Smooth muscle cell (in vitro differentiated cells): ENCODE data around the gene LAMB2. TPM values are rescaled to one million over a fixed set of nuclear protein-coding genes. Genes with fewer than 3 reads are reported as not detected.

Experiments
- DNase-seq: peaks from one replicate; lab custom pipeline; 2025; ENCODE audit not compliant: unreplicated experiment; lab: John Stamatoyannopoulos, UW
- H2AFZ ChIP-seq: fragments of 200-600 bp; sonication (generic); 2 replicates; pipeline ENCODE4 v1.6.0; 2016; ENCODE audit warnings: antibody characterized with exemption, low read depth, mild to moderate bottlenecking
- H3F3A ChIP-seq: fragments of 200-600 bp; sonication (generic); 2 replicates; pipeline ENCODE4 v1.6.0; 2017; ENCODE audit warnings: antibody characterized with exemption, low read depth
- H3K27ac ChIP-seq: fragments of 200-600 bp; sonication (generic); 2 replicates; pipeline ENCODE4 v1.5.1; 2016; ENCODE audit warnings: low read depth, mild to moderate bottlenecking
- H3K27me3 ChIP-seq: fragments of 200-600 bp; sonication (generic); 2 replicates; pipeline ENCODE4 v1.6.1; 2016; ENCODE audit warnings: low read depth, mild to moderate bottlenecking
- H3K36me3 ChIP-seq: fragments of 200-600 bp; sonication (generic); 2 replicates; pipeline ENCODE4 v1.5.1; 2016; ENCODE audit warnings: low read depth
- H3K4me1 ChIP-seq: fragments of 200-600 bp; sonication (generic); 2 replicates; pipeline ENCODE4 v1.5.1; 2016; ENCODE audit warnings: low read depth
- H3K4me2 ChIP-seq: fragments of 200-600 bp; sonication (generic); 2 replicates; pipeline ENCODE4 v1.6.0; 2016; ENCODE audit warnings: mild to moderate bottlenecking
- H3K4me3 ChIP-seq: fragments of 200-600 bp; sonication (generic); 2 replicates; pipeline ENCODE4 v1.5.1; 2016; ENCODE audit warnings: mild to moderate bottlenecking
- H3K79me2 ChIP-seq: fragments of 200-600 bp; sonication (generic); 2 replicates; pipeline ENCODE4 v1.6.0; 2016; ENCODE audit warnings: low read depth, mild to moderate bottlenecking
- H3K9ac ChIP-seq: fragments of 200-600 bp; sonication (generic); 2 replicates; pipeline ENCODE4 v1.6.0; 2016; ENCODE audit warnings: low read depth
- H3K9me3 ChIP-seq: fragments of 200-600 bp; sonication (generic); replicated peaks from 2 replicates; pipeline ENCODE4 v1.5.1; 2016; ENCODE audit warnings: low read depth
- H4K20me1 ChIP-seq: fragments of 200-600 bp; sonication (generic); 2 replicates; pipeline ENCODE4 v1.6.0; 2016; ENCODE audit warnings: low read depth
- WGBS: methylation state at CpG from one replicate; pipeline ENCODE4 v1.1.7; 2016; ENCODE audit warnings: low lambda C conversion rate; 5-methylcytosine and 5-hydroxymethylcytosine counted together
- polyA plus RNA-seq: library from polyadenylated mRNA; unstranded; fragments of >200 nt; fragmentation: Nextera tagmentation; extraction: Ambion mirVana; gene quantifications from 2 replicates; pipeline ENCODE4 v1.2.1, GENCODE V29; 2016
- total RNA-seq: library from RNA; depleted of rRNA; stranded (reverse); fragments of >200 nt; gene quantifications from 2 replicates; pipeline ENCODE4 v1.2.3, GENCODE V29; 2014
- TF ChIP-seq, protein P1 (sequence below): fragments of 200-600 bp; sonication (generic); IDR thresholded peaks from 2 replicates; pipeline ENCODE4 v1.5.1; 2017; ENCODE audit warnings: borderline replicate concordance, mild to moderate bottlenecking, antibody characterized with exemption; ENCODE audit not compliant: insufficient read depth, poor library complexity, severe bottlenecking

LAMB2 gene
- total and polyA plus RNA-seq, 2 experiments from 2014 or later = 456 to 503 TPM

DNA sequence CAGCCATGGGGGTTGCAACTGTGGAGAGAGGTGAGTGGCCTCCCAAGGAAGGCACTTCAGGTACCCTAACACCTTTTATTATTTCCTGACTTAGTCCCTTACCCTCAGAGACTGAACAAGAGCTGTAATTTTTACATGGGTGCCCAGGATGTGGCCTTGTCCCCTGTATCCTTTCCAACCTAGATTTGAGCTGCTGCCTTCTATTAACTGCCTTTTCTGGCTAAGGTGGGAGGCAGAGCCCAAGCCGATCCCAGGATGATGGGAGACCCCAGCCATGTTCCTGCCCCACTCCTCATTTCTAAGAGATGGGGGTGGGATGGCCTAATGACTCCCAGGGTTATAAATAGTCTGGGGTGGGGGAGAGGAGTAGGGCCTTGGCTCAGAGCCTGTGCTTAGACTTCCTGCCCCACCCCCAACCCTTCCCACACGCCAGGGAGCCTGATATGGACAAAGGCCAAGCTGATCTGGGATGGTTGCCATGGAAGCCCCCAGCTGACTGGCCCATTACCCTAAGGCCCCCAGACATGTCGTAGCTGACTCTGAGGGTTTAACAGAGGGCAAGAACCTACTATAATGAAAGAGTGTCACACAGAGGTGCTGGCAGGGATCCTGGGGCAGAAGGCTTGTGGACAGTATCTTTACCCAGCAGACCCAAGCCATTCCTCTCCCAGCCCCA, 40.4 kb upstream of the LAMB2 start:
- Histone ChIP-seq H4K20me1 (no peaks in the 10 kb centered on the region), H3K4me1 (peaks cover 28% of the 10 kb centered on the region), H3K4me2 (peak overlapping the region; percentile 95), H3K27ac (peak overlapping the region; percentile 54), H3K27me3 (no peaks in the 10 kb centered on the region), H3K4me3 (peak overlapping the region; percentile 85), H3K9me3 (no peaks in the 10 kb centered on the region), H3K79me2 (peaks cover 23% of the 10 kb centered on the region), H2AFZ (no peak overlapping the region), H3F3A (no peaks in the 10 kb centered on the region), H3K36me3 (no peaks in the 10 kb centered on the region), H3K9ac (peak overlapping the region; percentile 63)
- 33% methylated on average over 3 of the region's 3 CpGs for WGBS
- TF ChIP-seq, protein P1, sequence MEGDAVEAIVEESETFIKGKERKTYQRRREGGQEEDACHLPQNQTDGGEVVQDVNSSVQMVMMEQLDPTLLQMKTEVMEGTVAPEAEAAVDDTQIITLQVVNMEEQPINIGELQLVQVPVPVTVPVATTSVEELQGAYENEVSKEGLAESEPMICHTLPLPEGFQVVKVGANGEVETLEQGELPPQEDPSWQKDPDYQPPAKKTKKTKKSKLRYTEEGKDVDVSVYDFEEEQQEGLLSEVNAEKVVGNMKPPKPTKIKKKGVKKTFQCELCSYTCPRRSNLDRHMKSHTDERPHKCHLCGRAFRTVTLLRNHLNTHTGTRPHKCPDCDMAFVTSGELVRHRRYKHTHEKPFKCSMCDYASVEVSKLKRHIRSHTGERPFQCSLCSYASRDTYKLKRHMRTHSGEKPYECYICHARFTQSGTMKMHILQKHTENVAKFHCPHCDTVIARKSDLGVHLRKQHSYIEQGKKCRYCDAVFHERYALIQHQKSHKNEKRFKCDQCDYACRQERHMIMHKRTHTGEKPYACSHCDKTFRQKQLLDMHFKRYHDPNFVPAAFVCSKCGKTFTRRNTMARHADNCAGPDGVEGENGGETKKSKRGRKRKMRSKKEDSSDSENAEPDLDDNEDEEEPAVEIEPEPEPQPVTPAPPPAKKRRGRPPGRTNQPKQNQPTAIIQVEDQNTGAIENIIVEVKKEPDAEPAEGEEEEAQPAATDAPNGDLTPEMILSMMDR = no peak
- no peak for DNase-seq

GRCh38 chr3:49172551-49173041, 39.7 kb upstream of the LAMB2 start:
- H3K79me2 ChIP-seq = peaks cover 23% of the 10 kb centered on the region
- H3K27ac ChIP-seq = peak overlapping the region; percentile 54
- no peaks in the 10 kb centered on the region for H3K27me3 ChIP-seq
- peak overlapping the region; percentile 81 for H3K9ac ChIP-seq
- no peaks in the 10 kb centered on the region for H3F3A ChIP-seq
- no peaks in the 10 kb centered on the region for H4K20me1 ChIP-seq
- H3K9me3 ChIP-seq = no peaks in the 10 kb centered on the region
- H3K36me3 ChIP-seq = no peaks in the 10 kb centered on the region
- TF ChIP-seq, protein P1 = no peak
- H3K4me2 ChIP-seq = peak overlapping the region; percentile 95
- 95% methylated on average over 7 of the region's 7 CpGs for WGBS
- no peak overlapping the region for H2AFZ ChIP-seq
- peak overlapping the region; percentile 85 for H3K4me3 ChIP-seq
- peaks cover 28% of the 10 kb centered on the region for H3K4me1 ChIP-seq
- DNase-seq = no peak

DNA sequence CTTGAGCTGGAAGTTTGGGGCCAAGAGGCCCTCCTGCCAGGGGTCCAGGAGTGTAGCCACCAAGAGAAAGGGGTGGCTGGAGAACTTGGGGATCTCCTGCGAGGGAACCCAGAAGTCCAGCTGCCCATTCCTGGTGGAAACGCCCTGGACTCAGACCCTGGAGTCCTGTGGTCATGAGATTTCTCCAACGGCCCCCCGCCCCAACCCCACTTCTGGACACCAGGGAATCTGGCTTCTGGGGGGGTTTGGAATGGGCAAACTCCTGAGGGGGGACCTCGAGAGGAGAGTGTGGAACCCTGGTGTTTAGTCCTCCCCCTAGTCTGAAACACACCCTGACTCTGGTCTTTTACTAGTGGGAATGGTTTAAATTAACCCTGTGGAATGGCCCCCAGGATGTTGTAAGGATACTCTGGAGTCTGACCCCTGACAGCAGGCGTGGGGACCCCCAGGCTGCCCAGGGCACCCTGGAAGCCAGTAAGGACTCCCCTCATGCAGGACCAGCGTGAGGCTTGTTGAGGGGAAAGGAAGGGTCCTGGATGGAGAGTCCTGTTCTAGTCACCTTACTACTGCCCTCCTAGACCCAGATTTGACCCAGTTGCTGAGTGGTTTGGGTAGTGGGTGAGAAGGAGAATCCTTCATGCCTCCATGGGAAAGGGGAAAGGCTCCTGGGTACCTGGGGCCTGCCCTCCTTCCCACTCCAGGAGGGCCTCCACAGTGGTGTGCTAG, 39.1 kb upstream of the LAMB2 start:
- H3K27me3 ChIP-seq = no peaks in the 10 kb centered on the region
- peak overlapping the region; percentile 85 for H3K4me3 ChIP-seq
- H3K79me2 ChIP-seq = peaks cover 23% of the 10 kb centered on the region
- H3K36me3 ChIP-seq = no peaks in the 10 kb centered on the region
- peak overlapping the region; percentile 54 for H3K27ac ChIP-seq
- TF ChIP-seq, protein P1 = no peak
- peak overlapping the region; percentile 95 for H3K4me2 ChIP-seq
- H4K20me1 ChIP-seq = no peaks in the 10 kb centered on the region
- peak overlapping the region; percentile 81 for H3K9ac ChIP-seq
- H3K9me3 ChIP-seq = no peaks in the 10 kb centered on the region
- peaks cover 28% of the 10 kb centered on the region for H3K4me1 ChIP-seq
- H3F3A ChIP-seq = no peaks in the 10 kb centered on the region
- DNase-seq = no peak
- H2AFZ ChIP-seq = peak overlapping the region; percentile 97
- WGBS = 44% methylated on average over 7 of the region's 7 CpGs
